Measurements from ENCODE around the gene C12orf56. TPM values are rescaled to one million over a fixed set of nuclear protein-coding genes. Genes with fewer than 3 reads are reported as not detected.

C12orf56 gene
- total and polyA plus RNA-seq, 9 of the 15 experiments (the other 6 are each of a cell fraction or from before 2014, with no cell fraction given) = 0.40 to 4.8 (median 1.2) TPM

DNA sequence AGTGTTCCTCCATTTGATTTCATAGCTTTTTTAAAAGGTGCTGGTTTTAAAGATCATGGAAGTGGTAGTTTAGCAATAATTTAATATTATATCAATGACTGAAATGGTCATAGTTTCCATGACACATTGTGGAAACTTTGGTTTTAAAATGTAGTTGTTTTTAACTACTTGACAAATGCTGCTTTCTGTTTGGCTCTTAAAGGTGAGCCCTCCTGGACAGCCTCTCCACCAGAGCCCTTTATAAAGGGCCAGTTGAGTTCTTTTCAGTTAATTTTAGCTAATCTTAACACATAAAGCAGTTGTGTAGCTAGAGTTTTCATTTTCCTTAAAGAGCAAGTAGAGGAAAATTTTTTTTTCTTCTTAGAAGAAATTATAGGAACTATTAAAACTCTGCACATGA lies 27.7 kb upstream of the C12orf56 start:
- Histone ChIP-seq H3K27me3 (ENCODE audit: control insufficient read depth in 2 of 2, insufficient read depth in 2 of 2, low read length in 2 of 2) (no peaks in the 10 kb centered on the region), H3K4me2 (ENCODE audit: insufficient read depth, low read length) (no peak overlapping the region), H4K20me1 (replicated peaks; ENCODE audit: control insufficient read depth, insufficient read depth, low read length) (no peaks in the 10 kb centered on the region), H3K9me3 (replicated peaks; ENCODE audit: control insufficient read depth, insufficient read depth, low read depth, low read length) (no peaks in the 10 kb centered on the region), H3K79me2 (ENCODE audit: control insufficient read depth, insufficient read depth, low read length) (peaks cover 11% of the 10 kb centered on the region; the same call in 1 of the 3 replicates), H3K4me3 (no peak overlapping the region), H3K9me1 (ENCODE audit: control insufficient read depth, insufficient read depth, low read length) (no peaks in the 10 kb centered on the region), H3K4me1 (replicated peaks in 1 of 2; ENCODE audit: control insufficient read depth in 2 of 2, insufficient read depth in 2 of 2, low read length in 2 of 2) (no peaks in the 10 kb centered on the region), H3K36me3 (ENCODE audit: control insufficient read depth, insufficient read depth, low read length) (peaks cover 94% of the 10 kb centered on the region), H2AFZ (ENCODE audit: low read depth, low read length) (no peak overlapping the region), H3K27ac (ENCODE audit: extremely low read depth, low read depth, low read length) (no peak overlapping the region), H3K9ac (ENCODE audit: insufficient read depth in 1 of 2, low read depth in 2 of 2, low read length in 2 of 2) (no peak overlapping the region)
- intact Hi-C loops (cut with micrococcal nuclease) = no loop called here
- ChIA-PET POLR2A (interaction anchor here (0.9 to 1.7 kb wide), 5 partner anchors 8 to 19 kb away, joined by 3 to 5 read pairs (median 4); partner anchors contain the start of gene XPOT), CTCF (ENCODE audit: low intra/inter-chr PET ratio) (no interaction called here)
- no peak for ATAC-seq
- BruUV-seq (replicated peaks) = no TSS peak
- no peak for FAIRE-seq
- in situ Hi-C loops (cut with MboI) = no loop called here
- no peak for DNase-seq (ENCODE audit: extremely low read depth in 1 of 4, low spot score in 3 of 4)
- TF ChIP-seq, protein P1, sequence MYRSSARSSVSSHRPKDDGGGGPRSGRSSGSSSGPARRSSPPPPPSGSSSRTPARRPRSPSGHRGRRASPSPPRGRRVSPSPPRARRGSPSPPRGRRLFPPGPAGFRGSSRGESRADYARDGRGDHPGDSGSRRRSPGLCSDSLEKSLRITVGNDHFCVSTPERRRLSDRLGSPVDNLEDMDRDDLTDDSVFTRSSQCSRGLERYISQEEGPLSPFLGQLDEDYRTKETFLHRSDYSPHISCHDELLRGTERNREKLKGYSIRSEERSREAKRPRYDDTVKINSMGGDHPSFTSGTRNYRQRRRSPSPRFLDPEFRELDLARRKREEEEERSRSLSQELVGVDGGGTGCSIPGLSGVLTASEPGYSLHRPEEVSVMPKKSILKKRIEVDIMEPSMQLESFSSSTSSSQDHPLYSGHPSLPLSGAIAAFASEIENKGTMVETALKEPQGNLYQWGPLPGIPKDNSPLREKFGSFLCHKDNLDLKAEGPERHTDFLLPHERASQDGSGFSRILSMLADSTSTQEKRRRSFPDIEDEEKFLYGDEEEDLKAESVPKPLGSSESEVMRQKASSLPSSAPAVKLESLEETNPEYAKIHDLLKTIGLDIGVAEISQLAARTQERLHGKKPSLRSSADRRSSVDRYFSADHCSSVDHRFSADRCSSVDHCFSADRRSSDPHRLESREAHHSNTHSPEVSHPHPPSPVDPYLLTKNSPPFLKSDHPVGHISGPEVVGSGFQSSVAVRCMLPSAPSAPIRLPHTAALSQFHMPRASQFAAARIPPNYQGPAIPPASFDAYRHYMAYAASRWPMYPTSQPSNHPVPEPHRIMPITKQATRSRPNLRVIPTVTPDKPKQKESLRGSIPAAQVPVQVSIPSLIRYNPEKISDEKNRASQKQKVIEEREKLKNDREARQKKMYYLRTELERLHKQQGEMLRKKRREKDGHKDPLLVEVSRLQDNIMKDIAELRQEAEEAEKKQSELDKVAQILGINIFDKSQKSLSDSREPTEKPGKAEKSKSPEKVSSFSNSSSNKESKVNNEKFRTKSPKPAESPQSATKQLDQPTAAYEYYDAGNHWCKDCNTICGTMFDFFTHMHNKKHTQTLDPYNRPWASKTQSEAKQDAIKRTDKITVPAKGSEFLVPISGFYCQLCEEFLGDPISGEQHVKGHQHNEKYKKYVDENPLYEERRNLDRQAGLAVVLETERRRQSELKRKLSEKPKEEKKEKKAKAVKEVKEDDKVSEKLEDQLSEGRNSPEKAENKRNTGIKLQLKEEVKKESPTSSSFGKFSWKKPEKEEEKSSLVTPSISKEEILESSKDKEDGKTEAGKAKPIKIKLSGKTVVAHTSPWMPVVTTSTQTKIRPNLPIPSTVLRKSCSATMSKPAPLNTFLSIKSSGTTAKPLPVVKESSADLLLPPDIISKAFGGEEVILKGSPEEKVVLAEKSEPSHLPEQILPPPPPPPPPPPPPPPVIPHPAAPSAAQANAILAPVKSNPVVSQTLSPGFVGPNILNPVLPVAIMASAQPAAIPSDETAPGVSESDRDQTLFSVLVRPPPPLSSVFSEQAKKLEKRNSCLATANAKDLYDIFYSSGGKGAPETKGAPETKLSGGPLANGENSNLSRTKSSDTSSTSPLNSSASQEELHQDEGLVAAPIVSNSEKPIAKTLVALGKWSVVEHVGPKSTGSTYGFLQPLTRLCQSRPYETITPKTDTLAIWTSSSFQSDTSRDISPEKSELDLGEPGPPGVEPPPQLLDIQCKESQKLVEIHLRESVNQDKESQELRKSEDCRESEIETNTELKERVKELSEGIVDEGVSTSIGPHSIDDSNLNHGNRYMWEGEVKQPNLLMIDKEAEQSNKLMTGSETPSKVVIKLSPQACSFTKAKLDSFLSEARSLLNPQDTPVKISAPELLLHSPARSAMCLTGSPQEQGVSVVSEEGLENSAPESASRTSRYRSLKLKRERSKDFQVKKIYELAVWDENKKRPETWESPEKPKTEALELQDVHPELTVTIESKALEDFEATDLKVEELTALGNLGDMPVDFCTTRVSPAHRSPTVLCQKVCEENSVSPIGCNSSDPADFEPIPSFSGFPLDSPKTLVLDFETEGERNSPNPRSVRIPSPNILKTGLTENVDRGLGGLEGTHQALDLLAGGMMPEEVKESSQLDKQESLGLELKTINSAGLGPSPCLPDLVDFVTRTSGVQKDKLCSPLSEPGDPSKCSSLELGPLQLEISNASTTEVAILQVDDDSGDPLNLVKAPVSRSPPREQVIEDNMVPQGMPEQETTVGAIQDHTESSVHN (IDR thresholded peaks at IDR 0.05; ENCODE audit: borderline replicate concordance in 1 of 2, low read depth in 1 of 2) = no peak
- TF ChIP-seq, protein P2, sequence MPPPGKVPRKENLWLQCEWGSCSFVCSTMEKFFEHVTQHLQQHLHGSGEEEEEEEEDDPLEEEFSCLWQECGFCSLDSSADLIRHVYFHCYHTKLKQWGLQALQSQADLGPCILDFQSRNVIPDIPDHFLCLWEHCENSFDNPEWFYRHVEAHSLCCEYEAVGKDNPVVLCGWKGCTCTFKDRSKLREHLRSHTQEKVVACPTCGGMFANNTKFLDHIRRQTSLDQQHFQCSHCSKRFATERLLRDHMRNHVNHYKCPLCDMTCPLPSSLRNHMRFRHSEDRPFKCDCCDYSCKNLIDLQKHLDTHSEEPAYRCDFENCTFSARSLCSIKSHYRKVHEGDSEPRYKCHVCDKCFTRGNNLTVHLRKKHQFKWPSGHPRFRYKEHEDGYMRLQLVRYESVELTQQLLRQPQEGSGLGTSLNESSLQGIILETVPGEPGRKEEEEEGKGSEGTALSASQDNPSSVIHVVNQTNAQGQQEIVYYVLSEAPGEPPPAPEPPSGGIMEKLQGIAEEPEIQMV (tag; conservative IDR thresholded peaks at IDR 0.05; ENCODE audit: low read depth) = no peak
- TF ChIP-seq POLR3A (IDR thresholded peaks at IDR 0.05; ENCODE audit: borderline replicate concordance, extremely low read depth, insufficient read depth, insufficient read length) (no peak), IRF2 (CRISPR knock-in tag; IDR thresholded peaks at IDR 0.05) (no peak), ADNP (tag; IDR thresholded peaks at IDR 0.05) (no peak), FOXO4 (CRISPR knock-in tag; IDR thresholded peaks at IDR 0.05) (no peak)
- TF ChIP-seq, protein P3, sequence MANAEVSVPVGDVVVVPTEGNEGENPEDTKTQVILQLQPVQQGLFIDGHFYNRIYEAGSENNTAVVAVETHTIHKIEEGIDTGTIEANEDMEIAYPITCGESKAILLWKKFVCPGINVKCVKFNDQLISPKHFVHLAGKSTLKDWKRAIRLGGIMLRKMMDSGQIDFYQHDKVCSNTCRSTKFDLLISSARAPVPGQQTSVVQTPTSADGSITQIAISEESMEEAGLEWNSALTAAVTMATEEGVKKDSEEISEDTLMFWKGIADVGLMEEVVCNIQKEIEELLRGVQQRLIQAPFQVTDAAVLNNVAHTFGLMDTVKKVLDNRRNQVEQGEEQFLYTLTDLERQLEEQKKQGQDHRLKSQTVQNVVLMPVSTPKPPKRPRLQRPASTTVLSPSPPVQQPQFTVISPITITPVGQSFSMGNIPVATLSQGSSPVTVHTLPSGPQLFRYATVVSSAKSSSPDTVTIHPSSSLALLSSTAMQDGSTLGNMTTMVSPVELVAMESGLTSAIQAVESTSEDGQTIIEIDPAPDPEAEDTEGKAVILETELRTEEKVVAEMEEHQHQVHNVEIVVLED (CRISPR knock-in tag; IDR thresholded peaks at IDR 0.05) = no peak

Measured in K562 (cell line).